Measurements from ENCODE around the gene C16orf74.

DNA sequence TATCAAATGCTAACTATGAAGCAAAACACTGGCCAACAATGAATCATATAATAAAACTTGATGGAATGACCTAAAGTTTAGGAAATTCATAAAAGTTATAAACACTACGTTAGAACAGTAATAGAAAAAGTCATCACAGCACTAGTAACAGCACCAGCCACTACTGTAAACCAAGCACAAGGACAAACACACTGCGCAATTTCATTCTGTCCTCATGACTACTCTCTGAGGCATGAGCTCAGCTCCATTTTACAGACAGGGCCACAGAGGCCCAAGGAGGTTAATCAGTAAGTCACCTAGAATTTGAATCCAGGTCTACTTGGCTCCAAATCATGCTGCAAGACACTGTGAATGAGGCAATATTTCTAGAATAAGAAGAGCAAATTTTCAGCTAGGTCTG lies 35.0 kb upstream of the C16orf74 start:
- TF ChIP-seq POLR2AphosphoS5 (IDR thresholded peaks at IDR 0.05; ENCODE audit: borderline replicate concordance, low read depth, low read length): no peak
- TF ChIP-seq EZH2 (IDR thresholded peaks at IDR 0.05): no peak

Measured in SK-N-MC (cell line).